ENCODE measurements around the gene PALD1. TPM values are rescaled to one million over a fixed set of nuclear protein-coding genes. Genes with fewer than 3 reads are reported as not detected.

Gene PALD1
- total and polyA plus RNA-seq, 2 experiments from 2014 or later = 11.9 to 58.2 TPM

DNA sequence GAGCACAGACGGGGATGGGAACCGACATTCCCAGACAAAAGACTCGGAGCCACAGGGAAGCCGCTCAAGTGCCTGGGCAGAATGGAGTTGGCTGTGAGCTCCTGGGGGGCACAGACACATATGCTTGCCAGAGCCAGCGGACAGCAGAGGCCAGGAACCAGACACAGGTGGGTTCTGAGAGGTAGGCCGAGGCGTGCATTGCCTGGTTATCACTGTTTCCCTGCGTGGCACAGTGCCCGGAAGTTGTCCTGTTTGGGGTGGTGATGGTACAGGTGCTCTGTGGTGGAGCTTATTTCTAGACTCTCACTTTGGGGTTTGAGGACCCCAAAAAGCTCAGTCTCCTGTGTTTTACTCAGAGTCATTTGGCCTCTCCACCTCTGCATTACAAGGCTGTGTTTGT, 2.5 kb downstream of the PALD1 start:
- Mint-ChIP-seq H3K27me3 (ENCODE audit: insufficient read depth, low read depth, poor library complexity) (peaks cover 28% of the 10 kb centered on the region), H3K27ac (no peak overlapping the region), H3K36me3 (ENCODE audit: low read depth) (peaks cover 10% of the 10 kb centered on the region; the same call in 2 of the 3 replicates), H3K9me3 (no peaks in the 10 kb centered on the region), H3K4me1 (peaks cover 46% of the 10 kb centered on the region), H3K4me3 (no peak overlapping the region; the same call in 2 of the 3 replicates)
- no peak overlapping the region for H2AFZ ChIP-seq
- no peak for ATAC-seq
- H4K20me1 ChIP-seq (replicated peaks; ENCODE audit: insufficient read depth) = peaks cover 7% of the 10 kb centered on the region; the same call in 1 of the 2 replicates
- TF ChIP-seq, protein P1, sequence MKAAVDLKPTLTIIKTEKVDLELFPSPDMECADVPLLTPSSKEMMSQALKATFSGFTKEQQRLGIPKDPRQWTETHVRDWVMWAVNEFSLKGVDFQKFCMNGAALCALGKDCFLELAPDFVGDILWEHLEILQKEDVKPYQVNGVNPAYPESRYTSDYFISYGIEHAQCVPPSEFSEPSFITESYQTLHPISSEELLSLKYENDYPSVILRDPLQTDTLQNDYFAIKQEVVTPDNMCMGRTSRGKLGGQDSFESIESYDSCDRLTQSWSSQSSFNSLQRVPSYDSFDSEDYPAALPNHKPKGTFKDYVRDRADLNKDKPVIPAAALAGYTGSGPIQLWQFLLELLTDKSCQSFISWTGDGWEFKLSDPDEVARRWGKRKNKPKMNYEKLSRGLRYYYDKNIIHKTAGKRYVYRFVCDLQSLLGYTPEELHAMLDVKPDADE (IDR thresholded peaks at IDR 0.05) = no peak
- TF ChIP-seq ZNF331 (CRISPR knock-in tag; IDR thresholded peaks at IDR 0.05; ENCODE audit: low read depth) = no peak
- TF ChIP-seq JUNB (IDR thresholded peaks at IDR 0.05; ENCODE audit: unreplicated experiment) = no peak
- TF ChIP-seq, protein P2, sequence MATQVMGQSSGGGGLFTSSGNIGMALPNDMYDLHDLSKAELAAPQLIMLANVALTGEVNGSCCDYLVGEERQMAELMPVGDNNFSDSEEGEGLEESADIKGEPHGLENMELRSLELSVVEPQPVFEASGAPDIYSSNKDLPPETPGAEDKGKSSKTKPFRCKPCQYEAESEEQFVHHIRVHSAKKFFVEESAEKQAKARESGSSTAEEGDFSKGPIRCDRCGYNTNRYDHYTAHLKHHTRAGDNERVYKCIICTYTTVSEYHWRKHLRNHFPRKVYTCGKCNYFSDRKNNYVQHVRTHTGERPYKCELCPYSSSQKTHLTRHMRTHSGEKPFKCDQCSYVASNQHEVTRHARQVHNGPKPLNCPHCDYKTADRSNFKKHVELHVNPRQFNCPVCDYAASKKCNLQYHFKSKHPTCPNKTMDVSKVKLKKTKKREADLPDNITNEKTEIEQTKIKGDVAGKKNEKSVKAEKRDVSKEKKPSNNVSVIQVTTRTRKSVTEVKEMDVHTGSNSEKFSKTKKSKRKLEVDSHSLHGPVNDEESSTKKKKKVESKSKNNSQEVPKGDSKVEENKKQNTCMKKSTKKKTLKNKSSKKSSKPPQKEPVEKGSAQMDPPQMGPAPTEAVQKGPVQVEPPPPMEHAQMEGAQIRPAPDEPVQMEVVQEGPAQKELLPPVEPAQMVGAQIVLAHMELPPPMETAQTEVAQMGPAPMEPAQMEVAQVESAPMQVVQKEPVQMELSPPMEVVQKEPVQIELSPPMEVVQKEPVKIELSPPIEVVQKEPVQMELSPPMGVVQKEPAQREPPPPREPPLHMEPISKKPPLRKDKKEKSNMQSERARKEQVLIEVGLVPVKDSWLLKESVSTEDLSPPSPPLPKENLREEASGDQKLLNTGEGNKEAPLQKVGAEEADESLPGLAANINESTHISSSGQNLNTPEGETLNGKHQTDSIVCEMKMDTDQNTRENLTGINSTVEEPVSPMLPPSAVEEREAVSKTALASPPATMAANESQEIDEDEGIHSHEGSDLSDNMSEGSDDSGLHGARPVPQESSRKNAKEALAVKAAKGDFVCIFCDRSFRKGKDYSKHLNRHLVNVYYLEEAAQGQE (IDR thresholded peaks at IDR 0.05; ENCODE audit: unreplicated experiment) = no peak
- no peak for TF ChIP-seq EZH2phosphoT487 (IDR thresholded peaks at IDR 0.05; ENCODE audit: unreplicated experiment)
- no peak for TF ChIP-seq POLR2AphosphoS5 (IDR thresholded peaks at IDR 0.05; ENCODE audit: low read depth)
- TF ChIP-seq, protein P3, sequence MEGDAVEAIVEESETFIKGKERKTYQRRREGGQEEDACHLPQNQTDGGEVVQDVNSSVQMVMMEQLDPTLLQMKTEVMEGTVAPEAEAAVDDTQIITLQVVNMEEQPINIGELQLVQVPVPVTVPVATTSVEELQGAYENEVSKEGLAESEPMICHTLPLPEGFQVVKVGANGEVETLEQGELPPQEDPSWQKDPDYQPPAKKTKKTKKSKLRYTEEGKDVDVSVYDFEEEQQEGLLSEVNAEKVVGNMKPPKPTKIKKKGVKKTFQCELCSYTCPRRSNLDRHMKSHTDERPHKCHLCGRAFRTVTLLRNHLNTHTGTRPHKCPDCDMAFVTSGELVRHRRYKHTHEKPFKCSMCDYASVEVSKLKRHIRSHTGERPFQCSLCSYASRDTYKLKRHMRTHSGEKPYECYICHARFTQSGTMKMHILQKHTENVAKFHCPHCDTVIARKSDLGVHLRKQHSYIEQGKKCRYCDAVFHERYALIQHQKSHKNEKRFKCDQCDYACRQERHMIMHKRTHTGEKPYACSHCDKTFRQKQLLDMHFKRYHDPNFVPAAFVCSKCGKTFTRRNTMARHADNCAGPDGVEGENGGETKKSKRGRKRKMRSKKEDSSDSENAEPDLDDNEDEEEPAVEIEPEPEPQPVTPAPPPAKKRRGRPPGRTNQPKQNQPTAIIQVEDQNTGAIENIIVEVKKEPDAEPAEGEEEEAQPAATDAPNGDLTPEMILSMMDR (conservative IDR thresholded peaks at IDR 0.05; ENCODE audit: low read depth in 2 of 2) = no peak
- TF ChIP-seq EZH2 (IDR thresholded peaks at IDR 0.05; ENCODE audit: low read depth, unreplicated experiment) = no peak
- TF ChIP-seq ZNF114 (CRISPR knock-in tag; IDR thresholded peaks at IDR 0.05) = no peak
- no peak for TF ChIP-seq CREB1 (CRISPR knock-in tag; IDR thresholded peaks at IDR 0.05; ENCODE audit: low read depth)
- no peak for TF ChIP-seq STAT1 (IDR thresholded peaks at IDR 0.05; ENCODE audit: unreplicated experiment)
- no peak for TF ChIP-seq NANOG (IDR thresholded peaks at IDR 0.05; ENCODE audit: borderline replicate concordance)
- TF ChIP-seq, protein P4, sequence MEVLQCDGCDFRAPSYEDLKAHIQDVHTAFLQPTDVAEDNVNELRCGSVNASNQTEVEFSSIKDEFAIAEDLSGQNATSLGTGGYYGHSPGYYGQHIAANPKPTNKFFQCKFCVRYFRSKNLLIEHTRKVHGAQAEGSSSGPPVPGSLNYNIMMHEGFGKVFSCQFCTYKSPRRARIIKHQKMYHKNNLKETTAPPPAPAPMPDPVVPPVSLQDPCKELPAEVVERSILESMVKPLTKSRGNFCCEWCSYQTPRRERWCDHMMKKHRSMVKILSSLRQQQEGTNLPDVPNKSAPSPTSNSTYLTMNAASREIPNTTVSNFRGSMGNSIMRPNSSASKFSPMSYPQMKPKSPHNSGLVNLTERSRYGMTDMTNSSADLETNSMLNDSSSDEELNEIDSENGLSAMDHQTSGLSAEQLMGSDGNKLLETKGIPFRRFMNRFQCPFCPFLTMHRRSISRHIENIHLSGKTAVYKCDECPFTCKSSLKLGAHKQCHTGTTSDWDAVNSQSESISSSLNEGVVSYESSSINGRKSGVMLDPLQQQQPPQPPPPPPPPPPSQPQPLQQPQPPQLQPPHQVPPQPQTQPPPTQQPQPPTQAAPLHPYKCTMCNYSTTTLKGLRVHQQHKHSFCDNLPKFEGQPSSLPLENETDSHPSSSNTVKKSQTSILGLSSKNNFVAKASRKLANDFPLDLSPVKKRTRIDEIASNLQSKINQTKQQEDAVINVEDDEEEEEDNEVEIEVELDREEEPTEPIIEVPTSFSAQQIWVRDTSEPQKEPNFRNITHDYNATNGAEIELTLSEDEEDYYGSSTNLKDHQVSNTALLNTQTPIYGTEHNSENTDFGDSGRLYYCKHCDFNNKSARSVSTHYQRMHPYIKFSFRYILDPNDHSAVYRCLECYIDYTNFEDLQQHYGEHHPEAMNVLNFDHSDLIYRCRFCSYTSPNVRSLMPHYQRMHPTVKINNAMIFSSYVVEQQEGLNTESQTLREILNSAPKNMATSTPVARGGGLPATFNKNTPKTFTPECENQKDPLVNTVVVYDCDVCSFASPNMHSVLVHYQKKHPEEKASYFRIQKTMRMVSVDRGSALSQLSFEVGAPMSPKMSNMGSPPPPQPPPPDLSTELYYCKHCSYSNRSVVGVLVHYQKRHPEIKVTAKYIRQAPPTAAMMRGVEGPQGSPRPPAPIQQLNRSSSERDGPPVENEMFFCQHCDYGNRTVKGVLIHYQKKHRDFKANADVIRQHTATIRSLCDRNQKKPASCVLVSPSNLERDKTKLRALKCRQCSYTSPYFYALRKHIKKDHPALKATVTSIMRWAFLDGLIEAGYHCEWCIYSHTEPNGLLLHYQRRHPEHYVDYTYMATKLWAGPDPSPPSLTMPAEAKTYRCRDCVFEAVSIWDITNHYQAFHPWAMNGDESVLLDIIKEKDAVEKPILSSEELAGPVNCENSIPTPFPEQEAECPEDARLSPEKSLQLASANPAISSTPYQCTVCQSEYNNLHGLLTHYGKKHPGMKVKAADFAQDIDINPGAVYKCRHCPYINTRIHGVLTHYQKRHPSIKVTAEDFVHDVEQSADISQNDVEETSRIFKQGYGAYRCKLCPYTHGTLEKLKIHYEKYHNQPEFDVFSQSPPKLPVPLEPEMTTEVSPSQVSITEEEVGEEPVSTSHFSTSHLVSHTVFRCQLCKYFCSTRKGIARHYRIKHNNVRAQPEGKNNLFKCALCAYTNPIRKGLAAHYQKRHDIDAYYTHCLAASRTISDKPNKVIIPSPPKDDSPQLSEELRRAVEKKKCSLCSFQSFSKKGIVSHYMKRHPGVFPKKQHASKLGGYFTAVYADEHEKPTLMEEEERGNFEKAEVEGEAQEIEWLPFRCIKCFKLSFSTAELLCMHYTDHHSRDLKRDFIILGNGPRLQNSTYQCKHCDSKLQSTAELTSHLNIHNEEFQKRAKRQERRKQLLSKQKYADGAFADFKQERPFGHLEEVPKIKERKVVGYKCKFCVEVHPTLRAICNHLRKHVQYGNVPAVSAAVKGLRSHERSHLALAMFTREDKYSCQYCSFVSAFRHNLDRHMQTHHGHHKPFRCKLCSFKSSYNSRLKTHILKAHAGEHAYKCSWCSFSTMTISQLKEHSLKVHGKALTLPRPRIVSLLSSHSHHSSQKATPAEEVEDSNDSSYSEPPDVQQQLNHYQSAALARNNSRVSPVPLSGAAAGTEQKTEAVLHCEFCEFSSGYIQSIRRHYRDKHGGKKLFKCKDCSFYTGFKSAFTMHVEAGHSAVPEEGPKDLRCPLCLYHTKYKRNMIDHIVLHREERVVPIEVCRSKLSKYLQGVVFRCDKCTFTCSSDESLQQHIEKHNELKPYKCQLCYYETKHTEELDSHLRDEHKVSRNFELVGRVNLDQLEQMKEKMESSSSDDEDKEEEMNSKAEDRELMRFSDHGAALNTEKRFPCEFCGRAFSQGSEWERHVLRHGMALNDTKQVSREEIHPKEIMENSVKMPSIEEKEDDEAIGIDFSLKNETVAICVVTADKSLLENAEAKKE (CRISPR knock-in tag; IDR thresholded peaks at IDR 0.05) = no peak
- H3K27me3 ChIP-seq (ENCODE audit: insufficient read depth) = 0 out of 2 replicates have a peak, but pooled peaks cover 3% of the 10 kb centered on the region
- no peaks in the 10 kb centered on the region for H3K36me3 ChIP-seq (ENCODE audit: insufficient read depth)
- peaks cover 28% of the 10 kb centered on the region for H3K4me1 ChIP-seq (ENCODE audit: insufficient read depth)
- no peaks in the 10 kb centered on the region for H3K9me2 ChIP-seq (ENCODE audit: insufficient read depth)
- no peak for DNase-seq (ENCODE audit: low spot score)
- H3K4me2 ChIP-seq = no peak overlapping the region
- peaks cover 10% of the 10 kb centered on the region; the same call in 1 of the 2 replicates for H3F3A ChIP-seq (replicated peaks; ENCODE audit: low read depth)
- H3K27ac ChIP-seq (ENCODE audit: low read depth) = no peak overlapping the region
- no peak overlapping the region for H3K4me3 ChIP-seq
- H3K79me2 ChIP-seq (replicated peaks; ENCODE audit: insufficient read depth) = peaks cover 33% of the 10 kb centered on the region
